SW 1271 (cell line): ENCODE data around the gene KCNQ1.

Experiments used
- DNase-seq, 2 experiments: peaks; one replicate each; lab custom pipeline; 2025; lab: John Stamatoyannopoulos, UW

KCNQ1 gene

GRCh38 chr11:2533587-2534133, 88.9 kb downstream of the KCNQ1 start:
- peak; percentile 54 to 74 for DNase-seq

- no peak for DNase-seq
These were observed 89.5 kb downstream of the KCNQ1 start for GRCh38 chr11:2534134-2534956.

GRCh38 chr11:2534957-2535672, 90.3 kb downstream of the KCNQ1 start:
- no peak for DNase-seq

- no peak for DNase-seq
These were observed 91.0 kb downstream of the KCNQ1 start for GRCh38 chr11:2535673-2536439.

DNA sequence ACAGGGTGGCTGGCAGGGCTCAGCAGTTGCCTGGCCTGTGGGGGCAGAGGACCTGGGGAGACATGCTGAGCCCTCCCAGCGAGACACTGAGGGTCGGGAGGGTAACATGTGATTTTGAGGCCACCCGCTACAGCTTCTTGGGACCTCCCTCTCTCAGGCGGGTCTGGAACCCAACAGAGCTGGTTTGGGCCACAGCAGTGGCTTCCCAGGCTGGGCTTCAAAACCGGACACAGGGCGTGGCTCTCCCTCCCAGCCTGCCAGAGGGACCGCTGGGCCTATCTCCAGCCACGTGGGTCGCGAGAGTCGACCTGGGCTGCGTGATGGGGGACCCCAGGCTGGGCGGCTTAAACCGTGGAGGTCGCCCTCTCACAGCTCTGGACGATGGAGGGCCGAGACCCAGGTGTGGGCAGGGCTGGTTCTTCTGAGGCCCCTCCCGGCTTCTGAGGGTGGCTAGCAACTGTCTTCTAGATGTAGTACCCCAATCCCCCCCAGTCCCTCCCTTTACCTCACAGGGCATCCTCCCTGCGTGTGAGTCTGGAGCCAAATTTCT, 91.7 kb downstream of the KCNQ1 start:
- DNase-seq, result no peak

- no peak for DNase-seq
These were observed 92.3 kb downstream of the KCNQ1 start for GRCh38 chr11:2537010-2537705.

DNA sequence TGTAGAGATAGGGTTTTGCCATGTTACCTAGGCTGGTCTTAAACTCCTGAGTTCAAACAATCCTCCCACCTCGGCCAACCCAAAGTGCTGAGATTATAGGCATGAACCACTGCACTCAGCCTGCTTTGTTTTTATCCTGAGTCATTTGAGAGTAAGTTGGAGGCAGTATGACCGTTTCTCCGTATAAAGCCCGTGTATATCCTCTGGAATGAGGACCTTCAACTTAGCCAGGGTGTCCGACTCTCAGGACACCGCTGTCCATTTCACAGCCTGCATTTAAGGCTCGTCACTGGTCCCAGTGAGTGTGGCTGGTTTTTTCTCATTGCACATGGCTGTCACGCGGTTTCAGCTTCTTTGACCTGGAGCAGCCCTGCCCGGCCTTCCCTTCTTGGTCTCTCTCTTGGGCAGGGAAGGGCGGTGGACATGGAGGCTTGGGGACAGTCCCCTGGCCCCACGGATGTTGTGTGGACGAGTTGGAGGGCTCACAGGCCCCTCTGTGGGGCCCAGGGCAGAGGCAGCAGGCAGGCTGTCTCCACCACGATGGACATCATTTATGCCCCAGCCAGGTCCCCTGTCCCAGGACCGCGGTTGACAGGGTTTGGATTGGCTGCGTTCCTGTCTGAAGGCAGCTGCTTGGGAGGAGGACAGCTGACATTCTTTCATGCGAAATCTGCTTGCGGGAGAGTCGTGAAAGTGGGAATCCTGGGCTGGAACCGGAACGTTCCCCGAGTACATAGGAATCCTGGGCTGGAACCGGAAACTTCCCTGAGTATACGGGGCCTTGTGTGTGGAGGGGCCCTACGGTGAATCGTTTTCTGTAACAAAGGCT, 93.3 kb downstream of the KCNQ1 start:
- no peak for DNase-seq

DNA sequence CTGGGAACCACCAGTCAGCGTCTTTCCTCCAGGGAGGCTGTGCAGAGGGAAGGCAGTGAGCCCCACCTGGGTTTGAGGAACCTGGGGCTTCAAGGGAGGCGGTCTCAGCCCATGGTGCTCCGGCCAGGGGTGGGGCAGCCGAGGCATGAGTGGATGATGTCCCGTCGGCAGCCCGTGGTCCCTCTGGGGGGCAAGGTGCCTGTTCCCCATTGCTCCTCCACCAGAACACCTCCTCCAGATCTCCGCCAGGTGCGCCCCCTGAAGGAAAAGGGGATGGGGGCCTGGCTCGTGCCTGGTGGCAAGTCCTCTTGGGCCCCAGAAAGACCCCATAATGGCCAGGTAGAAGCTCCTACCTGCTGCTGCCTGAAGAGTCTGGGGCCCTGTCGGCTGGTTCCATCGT, 94.1 kb downstream of the KCNQ1 start:
- no peak for DNase-seq

- no peak for DNase-seq
These were observed 94.8 kb downstream of the KCNQ1 start for GRCh38 chr11:2539371-2540222.

DNA sequence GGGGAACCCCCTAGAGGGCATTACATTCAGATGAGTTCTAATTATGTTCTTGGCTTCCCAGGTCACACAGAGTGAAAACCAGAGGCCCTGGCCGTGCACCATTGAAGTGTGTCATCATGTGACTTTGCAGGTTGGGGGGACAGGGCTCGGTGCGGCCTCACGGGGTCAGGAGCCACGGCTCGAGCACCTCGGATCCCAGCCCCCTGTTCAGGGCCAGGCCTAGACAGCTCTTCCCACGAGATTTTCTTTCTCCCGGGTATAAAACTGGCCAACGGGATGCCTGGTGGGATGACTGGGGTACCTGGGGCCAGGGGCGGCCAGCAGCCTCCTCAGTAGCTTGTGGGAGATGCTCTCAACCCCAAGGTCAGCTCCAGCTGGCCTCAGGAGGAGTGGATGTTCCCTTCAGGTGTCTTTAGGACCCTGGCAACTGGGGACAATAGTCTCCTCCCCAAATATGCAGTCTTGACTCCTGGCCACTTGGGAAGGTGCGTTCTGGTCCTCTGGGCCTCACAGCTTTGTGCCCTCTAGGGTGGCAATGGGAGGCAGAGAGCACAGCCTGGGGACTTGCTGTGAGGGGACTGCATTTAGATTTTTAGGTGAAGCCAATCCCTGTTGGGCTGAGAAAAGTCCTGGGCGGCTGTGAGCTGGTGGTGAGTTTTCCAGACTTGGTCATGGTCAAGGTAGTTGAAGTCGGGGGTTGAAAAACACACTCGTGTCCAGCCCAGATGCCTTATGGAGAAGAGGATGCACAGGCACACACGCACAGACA, 95.6 kb downstream of the KCNQ1 start:
- no peak for DNase-seq

DNA sequence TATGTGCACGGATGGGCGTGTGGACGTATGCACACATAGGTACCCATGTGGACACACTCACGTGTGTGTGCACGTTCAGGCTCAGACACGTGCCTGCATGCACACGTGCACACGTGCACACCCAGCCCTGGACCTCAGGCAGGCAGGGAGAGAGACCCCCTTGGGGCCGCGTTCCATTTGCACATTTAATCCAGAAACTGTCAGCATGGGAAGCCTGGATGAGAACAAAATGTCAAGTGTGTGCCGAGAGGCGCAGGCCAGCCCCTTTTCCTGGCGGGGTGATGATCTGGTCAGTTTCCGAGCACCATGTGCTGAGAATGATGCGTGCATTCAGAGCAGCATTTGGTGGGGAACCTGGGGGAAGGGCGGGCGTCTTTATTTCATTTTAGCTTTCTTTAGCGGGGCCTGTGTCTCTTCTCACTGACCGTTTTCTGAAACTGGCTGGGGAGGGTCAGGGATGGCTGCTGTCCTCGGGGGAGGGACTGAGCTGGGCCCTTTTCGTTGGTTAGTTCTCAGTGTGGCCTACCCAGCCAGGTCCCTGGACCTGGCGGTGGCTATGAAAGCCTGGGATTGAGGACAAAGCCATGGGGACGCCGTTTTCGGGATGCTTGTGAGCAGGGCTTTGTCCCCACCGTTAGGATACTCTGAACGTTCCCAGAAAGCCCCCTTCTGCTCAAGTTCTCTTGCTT, 96.3 kb downstream of the KCNQ1 start:
- DNase-seq, result no peak

- DNase-seq, result no peak
These were observed 97.1 kb downstream of the KCNQ1 start for GRCh38 chr11:2541881-2542361.

DNA sequence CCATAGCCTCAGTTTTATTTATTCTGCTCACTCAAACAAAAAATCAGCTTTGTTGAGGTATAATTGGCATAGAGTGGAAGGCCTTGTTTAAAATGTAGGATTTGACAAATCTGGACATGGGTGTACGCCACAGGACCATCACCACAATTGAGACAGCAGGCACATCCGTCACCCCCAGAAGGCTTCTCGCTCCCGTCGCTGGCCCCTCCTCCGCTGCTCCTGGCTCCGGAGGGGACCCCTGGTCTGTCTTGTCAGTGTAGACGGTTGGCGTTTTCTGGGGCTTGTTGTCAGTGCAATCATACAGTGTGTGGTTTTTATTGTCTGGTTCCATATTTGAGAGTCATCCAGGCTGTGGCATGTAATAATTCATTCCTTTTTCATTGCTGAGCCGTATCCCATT, 97.6 kb downstream of the KCNQ1 start:
- no peak for DNase-seq

DNA sequence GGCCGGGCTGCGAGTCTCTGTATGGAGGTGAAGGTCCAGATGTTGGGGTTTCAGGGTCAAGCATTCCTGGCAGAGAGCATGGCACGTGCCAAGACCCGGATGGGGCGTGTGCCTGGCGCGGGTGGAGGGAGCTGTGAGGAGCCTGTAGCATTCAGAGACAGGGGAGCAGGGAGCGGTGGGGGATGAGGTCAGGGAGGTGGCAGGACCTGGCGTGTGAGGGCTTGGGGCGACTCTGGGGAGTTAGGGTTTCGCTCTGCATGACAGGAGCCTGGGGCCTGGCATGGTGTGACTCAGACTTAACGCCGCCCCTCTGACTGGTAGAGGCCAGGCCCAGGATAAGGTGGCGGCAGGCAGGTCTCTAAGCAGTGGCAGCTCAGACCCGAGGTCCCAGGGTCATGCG, 103.0 kb downstream of the KCNQ1 start:
- no peak for DNase-seq

- no peak for DNase-seq
These were observed 103.8 kb downstream of the KCNQ1 start for GRCh38 chr11:2548596-2548995.

DNA sequence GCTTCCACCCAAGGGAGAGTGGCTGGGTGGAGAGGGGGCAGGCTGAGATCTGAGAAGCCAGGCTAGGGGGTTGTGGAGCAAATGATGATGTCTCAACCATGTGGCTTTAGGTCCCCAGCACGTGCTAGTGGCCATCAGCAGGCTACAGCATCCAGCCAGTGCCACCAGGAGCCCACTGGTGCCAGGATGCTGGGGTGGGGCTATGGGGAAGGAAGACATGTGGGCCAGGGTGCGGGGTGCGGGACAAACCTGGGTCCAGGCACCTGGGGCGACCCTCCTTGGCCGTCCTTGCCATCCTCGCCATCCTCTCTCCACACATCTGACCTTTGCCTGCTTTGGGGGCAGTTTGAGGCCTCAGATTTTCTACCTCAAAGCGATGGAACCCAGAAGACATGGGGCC, 104.3 kb downstream of the KCNQ1 start:
- no peak for DNase-seq

DNA sequence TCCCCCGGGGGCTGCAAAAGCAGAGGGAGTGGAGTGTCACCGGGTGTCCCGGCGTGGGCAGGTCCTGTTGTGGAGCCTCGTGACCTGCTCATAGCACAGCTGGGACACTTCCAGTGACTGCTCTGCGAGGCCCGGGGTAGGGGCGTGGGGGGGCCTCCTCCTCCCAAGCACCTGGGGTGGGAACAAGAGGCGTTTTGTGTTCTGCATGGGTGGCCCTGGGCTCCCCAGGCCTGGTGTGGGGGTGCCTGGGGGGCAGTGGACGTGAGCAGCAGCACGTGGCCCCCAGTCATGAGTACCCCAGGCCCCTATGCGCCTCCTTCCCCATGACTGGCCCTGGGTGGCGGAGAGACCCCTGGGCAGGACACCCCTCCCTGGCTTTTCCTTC, 104.7 kb downstream of the KCNQ1 start:
- DNase-seq, result no peak
